Stromal cell of bone marrow (primary cell): Measurements from ENCODE around the gene UBXN1.

ENCODE experiments used
- DNase-seq: peaks from one replicate; pipeline ENCODE4 v3.0.0-alpha.2; 2012; ENCODE audit warnings: low read depth

Gene UBXN1

DNA sequence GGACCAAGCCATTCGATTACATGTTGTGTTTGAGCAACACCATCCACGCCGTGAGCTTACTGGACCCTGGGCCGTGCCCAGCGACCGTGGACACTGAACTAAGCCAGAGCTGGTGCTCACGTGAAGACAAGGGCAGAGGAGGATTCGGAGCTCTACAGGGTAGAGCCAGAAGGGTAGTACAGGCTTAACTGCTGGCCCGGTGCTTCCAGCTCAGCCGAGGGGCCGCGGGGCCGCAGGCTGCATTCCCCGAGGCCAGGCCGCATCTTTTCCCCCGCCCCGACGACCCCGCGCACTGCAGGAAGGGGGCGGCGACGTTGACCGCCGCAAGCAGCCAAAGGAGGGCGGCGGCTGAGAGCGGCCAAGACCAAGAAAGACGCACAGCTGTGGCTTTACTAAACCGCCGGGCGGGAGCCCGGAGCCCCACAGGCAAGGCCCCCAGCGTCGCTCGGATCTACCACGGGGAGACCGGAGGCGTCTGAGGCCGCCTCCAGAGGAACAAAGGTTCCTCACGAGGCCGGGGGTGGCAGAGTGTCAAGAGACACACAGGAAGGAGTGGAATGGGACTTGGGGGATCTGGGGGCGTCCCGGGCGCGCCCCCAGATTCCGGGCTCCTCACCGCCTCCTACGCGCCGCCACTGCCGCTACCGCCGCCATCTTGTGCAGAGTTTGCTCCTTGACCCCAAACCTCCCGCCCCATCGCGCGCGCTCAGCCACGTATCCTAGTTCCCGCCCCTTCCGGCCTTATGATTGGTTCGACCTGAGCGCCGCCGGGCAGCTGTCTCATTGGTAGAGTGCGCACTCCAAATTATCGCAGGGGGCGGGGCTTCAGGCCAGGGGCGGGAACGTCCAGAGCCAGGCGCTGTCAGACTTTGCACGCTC, 32.7 kb downstream of the UBXN1 start, which contains the start of gene GANAB:
GANAB (minus strand) TSS at position 668 of the 879 bp plus-strand sequence; CDS start at position 654, 14 bp downstream.
- DNase-seq, result peak; percentile 98

DNA sequence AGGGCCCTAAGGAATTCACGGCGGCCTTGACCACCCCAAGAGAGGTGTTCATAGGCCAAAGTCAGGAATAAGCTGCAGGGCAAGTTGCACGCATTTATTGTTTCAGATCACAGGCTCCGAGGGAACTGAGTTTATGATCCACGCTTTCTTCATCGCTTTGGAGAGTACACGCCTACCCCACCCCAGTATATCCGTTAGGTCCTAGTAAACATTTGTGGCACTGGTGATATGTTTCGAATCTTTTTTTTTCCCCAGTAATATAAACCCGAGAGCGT, 33.3 kb downstream of the UBXN1 start:
- DNase-seq, result no peak

DNA sequence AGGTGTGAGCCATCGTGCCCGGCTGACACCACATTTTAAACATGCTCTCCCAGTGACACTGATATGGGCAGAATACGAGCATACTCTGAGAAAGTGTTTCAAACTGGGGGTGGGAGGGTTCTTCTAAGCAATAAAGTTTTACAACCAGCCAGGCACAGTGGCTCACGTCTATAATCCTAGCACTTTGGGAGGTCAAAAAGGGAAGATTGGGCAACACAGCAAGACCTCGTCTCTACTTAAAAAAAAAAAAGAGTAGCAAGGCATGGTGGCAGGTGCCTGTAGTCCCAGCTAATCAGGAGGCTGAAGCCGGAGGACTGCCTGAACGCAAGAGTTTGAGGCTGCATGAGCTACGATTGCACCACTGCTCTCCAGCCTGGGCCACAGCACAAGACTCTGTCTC, 34.7 kb downstream of the UBXN1 start:
- no peak for DNase-seq

DNA sequence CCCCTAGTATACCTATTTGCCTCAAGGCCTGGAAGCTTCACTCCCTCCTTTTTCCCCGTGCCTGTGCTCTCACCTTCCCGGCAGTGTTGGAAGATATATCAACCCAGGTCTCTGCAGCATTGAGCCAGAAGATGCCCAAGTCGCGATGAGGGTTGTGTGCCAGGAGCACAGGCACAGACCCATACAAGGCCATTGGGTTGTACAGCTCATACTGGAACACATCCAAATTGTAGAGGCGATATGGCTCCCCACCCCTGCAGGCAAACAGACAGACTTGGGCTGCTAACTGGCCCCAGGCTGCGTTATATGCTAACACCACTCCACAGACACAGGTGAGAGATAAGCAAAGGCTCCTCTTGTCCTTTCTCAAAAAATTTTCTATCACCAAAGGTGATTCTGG, 46.4 kb downstream of the UBXN1 start:
- no peak for DNase-seq

DNA sequence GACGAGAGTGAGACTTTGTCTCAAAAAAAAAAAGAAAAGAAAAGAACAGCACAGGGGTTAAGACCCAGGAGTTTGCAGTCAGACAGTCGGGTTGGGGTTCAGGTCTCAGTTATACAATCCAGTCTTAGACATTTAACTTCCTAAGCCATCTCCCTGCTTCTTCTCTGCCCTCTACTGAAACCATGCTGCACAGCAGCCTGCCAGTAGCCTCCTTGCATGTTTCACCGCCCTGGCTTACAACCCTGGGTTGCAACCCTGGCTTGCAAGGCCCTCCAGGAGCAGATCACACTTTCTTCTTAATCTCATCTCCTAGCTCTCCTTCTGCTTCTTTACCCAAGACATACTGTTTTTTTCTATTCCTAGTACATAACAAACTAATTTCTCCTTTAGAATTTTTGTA, 51.2 kb downstream of the UBXN1 start:
- no peak for DNase-seq
